Measurements from ENCODE around the gene ASTN1.

DNA sequence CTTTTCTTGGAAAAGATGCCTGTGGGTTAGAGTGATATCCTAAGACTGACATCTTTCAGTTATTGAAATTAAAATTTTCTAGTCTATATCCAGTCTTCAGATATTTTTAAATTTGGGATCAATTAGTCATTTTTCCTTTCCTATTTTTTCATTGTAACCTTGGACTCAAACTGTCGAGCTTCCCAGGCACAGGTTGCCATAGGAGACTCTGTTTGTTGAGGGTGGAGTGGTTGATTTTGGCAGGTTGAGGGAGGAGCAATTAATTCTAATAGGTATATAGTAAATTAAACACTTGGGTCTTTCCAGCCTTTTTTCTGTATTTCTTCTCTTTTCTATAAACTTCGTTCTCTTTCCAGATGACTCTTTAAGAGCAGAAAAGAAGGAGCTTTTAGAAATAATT lies 326.8 kb downstream of the ASTN1 start:
- TF ChIP-seq, protein P1, sequence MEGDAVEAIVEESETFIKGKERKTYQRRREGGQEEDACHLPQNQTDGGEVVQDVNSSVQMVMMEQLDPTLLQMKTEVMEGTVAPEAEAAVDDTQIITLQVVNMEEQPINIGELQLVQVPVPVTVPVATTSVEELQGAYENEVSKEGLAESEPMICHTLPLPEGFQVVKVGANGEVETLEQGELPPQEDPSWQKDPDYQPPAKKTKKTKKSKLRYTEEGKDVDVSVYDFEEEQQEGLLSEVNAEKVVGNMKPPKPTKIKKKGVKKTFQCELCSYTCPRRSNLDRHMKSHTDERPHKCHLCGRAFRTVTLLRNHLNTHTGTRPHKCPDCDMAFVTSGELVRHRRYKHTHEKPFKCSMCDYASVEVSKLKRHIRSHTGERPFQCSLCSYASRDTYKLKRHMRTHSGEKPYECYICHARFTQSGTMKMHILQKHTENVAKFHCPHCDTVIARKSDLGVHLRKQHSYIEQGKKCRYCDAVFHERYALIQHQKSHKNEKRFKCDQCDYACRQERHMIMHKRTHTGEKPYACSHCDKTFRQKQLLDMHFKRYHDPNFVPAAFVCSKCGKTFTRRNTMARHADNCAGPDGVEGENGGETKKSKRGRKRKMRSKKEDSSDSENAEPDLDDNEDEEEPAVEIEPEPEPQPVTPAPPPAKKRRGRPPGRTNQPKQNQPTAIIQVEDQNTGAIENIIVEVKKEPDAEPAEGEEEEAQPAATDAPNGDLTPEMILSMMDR (IDR thresholded peaks at IDR 0.05; ENCODE audit: insufficient read depth, low read length), result no peak
- TF ChIP-seq, protein P2, sequence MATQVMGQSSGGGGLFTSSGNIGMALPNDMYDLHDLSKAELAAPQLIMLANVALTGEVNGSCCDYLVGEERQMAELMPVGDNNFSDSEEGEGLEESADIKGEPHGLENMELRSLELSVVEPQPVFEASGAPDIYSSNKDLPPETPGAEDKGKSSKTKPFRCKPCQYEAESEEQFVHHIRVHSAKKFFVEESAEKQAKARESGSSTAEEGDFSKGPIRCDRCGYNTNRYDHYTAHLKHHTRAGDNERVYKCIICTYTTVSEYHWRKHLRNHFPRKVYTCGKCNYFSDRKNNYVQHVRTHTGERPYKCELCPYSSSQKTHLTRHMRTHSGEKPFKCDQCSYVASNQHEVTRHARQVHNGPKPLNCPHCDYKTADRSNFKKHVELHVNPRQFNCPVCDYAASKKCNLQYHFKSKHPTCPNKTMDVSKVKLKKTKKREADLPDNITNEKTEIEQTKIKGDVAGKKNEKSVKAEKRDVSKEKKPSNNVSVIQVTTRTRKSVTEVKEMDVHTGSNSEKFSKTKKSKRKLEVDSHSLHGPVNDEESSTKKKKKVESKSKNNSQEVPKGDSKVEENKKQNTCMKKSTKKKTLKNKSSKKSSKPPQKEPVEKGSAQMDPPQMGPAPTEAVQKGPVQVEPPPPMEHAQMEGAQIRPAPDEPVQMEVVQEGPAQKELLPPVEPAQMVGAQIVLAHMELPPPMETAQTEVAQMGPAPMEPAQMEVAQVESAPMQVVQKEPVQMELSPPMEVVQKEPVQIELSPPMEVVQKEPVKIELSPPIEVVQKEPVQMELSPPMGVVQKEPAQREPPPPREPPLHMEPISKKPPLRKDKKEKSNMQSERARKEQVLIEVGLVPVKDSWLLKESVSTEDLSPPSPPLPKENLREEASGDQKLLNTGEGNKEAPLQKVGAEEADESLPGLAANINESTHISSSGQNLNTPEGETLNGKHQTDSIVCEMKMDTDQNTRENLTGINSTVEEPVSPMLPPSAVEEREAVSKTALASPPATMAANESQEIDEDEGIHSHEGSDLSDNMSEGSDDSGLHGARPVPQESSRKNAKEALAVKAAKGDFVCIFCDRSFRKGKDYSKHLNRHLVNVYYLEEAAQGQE (IDR thresholded peaks at IDR 0.05; ENCODE audit: insufficient replicate concordance, low read depth), result no peak
- TF ChIP-seq POLR2AphosphoS5 (IDR thresholded peaks at IDR 0.05; ENCODE audit: low read depth), result no peak

Data from HL-60 (cell line).